Left lobe of liver (tissue), 2 donors: ENCODE data around the gene ZCCHC24. TPM values are rescaled to one million over a fixed set of nuclear protein-coding genes. Genes with fewer than 3 reads are reported as not detected.
"Not testable (repeated sequence)": the region's sequence is repeated elsewhere in the genome, so short reads cannot be mapped to it uniquely, and the experiment has no call there.

Experiments used
- ATAC-seq: fragments of 200-7000 bp; cut with Tn5 transposase; one replicate; pipeline ENCODE4 v1.9.1; 2020; ENCODE audit warnings: mild to moderate bottlenecking, moderate library complexity
- DNase-seq: peaks from one replicate; pipeline ENCODE4 v3.0.0-alpha.2; 2020; ENCODE audit warnings: low spot score
- total RNA-seq: library from RNA; stranded (reverse); gene quantifications from one replicate; pipeline ENCODE4 v1.2.1, GENCODE V29; 2021
- donor health status: DM: no; HTN: no; CAD: no; lungs with moderate emphysema.
- donor health status: DM: no; HTN: yes; CAD: no.

The ZCCHC24 gene
- total RNA-seq, 1 donor from 2014 or later = 30.5 TPM

- ATAC-seq (no peak), DNase-seq (no peak)
Observed at GRCh38 chr10:79447911-79448731, 2.7 kb upstream of the ZCCHC24 start.

- not testable (repeated sequence) for ATAC-seq, DNase-seq
Observed at GRCh38 chr10:79447249-79447648, 1.8 kb upstream of the ZCCHC24 start.

- ATAC-seq (peak; percentile 28), DNase-seq (peak; percentile 90)
Observed at GRCh38 chr10:79446758-79447084, 1.3 kb upstream of the ZCCHC24 start.

GRCh38 chr10:79445977-79446757 lies 743 bp upstream of the ZCCHC24 start:
- no peak for DNase-seq
- ATAC-seq = peak; percentile 13

- DNase-seq (peak; percentile 88), ATAC-seq (peak; percentile 61)
Observed at GRCh38 chr10:79444199-79445119, 965 bp downstream of the ZCCHC24 start.

GRCh38 chr10:79443338-79444198 lies 1.9 kb downstream of the ZCCHC24 start:
- ATAC-seq (no peak), DNase-seq (no peak)

GRCh38 chr10:79442171-79443040 lies 3.0 kb downstream of the ZCCHC24 start:
- ATAC-seq (no peak), DNase-seq (no peak)

- ATAC-seq = no peak
- no peak for DNase-seq
Observed at GRCh38 chr10:79441433-79441832, 4.0 kb downstream of the ZCCHC24 start.

GRCh38 chr10:79440281-79440680 lies 5.1 kb downstream of the ZCCHC24 start:
- no peak for ATAC-seq
- no peak for DNase-seq

- ATAC-seq = no peak
- no peak for DNase-seq
Observed at GRCh38 chr10:79438699-79439085, 6.7 kb downstream of the ZCCHC24 start.

GRCh38 chr10:79438021-79438698 lies 7.3 kb downstream of the ZCCHC24 start:
- DNase-seq (no peak), ATAC-seq (peak; percentile 84)

- ATAC-seq (no peak), DNase-seq (no peak)
Observed at GRCh38 chr10:79437111-79437814, 8.2 kb downstream of the ZCCHC24 start.

GRCh38 chr10:79436850-79437103 lies 8.6 kb downstream of the ZCCHC24 start:
- no peak for DNase-seq
- ATAC-seq = no peak

GRCh38 chr10:79436066-79436849 lies 9.2 kb downstream of the ZCCHC24 start:
- no peak for DNase-seq

GRCh38 chr10:79435271-79436065 lies 10.0 kb downstream of the ZCCHC24 start:
- ATAC-seq (peak; percentile 32), DNase-seq (no peak)

More at GRCh38 chr10:79436066-79436849, 9.2 kb downstream of the ZCCHC24 start:
- no peak for ATAC-seq

GRCh38 chr10:79434821-79435251 lies 10.6 kb downstream of the ZCCHC24 start:
- ATAC-seq (no peak), DNase-seq (no peak)
